HG02938 (cell line): ENCODE measurements around the gene THAP2.
"Not testable (repeated sequence)": the region's sequence is repeated elsewhere in the genome, so short reads cannot be mapped to it uniquely, and the experiment has no call there.

Experiments used
- ATAC-seq: cut with Tn5 transposase; IDR thresholded peaks from one replicate; pipeline ENCODE4 v1.9.1; 2021; ENCODE audit warnings: mild to moderate bottlenecking, moderate library complexity; ENCODE audit not compliant: unreplicated experiment

Gene THAP2

DNA sequence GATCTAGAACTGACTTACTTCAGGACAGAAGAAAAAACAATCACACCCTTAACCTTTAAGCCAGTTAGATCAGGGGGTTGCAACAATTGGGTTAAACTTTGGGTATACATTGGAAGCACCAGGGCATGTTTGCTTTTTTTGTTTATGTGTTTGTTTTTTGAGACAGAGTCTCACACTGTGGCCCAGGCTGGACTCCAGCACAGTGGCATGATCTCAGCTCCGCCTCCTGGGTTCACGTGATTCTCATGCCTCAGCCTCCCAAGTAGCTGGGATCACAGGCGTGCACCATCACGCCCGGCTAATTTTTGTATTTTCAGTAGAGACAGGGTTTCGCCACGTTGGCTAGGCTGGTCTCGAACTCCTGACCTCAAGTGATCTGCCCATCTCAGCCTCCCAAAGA, 38.1 kb downstream of the THAP2 start:
- not testable (repeated sequence) for ATAC-seq

DNA sequence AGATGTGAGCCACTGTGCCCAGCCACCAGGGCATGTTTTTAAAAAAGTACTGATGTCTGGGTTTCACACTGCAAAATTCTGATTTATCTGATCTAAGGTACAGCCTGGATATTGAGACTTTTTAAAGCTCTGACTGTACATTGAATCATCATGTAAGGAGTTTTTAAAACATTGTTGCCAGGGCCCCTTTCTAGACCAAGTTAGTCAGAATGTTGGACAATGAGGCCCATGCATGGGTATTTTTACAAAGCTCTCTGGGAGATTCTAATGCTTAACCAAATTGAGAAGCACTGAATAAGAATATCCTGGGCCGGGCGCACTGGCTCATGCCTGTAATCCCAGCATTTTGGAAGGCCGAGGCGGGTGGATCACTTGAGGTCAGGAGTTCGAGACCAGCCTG, 38.5 kb downstream of the THAP2 start:
- ATAC-seq = no peak

DNA sequence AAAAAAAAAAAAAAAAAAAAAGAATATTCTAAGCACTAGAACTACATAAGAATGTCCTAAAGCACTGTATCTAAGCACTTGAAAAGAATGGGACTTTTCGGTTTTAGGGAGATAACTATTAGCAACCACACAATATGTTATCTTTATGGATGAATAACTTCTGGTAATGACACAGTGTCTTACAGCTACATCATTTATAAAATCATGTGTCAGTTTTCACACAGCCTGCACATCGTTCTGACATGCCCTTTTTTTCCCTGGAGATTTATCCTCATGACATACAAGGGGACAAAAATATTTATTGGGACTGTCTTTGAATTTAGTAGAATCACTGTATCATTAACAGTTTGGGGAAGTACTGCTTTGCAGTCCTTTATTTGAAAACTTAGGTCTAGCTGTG, 39.1 kb downstream of the THAP2 start:
- ATAC-seq = no peak

DNA sequence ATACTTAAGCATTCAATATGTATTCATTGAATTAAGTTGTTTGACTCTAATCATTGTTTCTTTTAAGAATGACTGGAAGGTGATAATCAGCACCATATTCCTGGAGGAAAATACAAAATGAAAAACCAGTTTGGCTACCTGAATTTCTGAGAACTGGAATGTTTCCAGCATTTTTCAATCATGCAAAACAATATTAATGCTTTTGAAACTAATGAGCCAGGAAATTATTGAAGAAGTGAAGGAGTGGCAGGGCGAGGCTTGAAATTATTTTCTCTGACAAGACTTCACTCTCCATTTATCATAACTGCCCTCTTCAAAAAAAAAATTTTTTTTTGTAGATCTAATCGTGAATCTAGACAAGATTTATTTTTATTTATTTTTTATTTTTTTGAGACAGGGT, 40.8 kb downstream of the THAP2 start:
- ATAC-seq = no peak

DNA sequence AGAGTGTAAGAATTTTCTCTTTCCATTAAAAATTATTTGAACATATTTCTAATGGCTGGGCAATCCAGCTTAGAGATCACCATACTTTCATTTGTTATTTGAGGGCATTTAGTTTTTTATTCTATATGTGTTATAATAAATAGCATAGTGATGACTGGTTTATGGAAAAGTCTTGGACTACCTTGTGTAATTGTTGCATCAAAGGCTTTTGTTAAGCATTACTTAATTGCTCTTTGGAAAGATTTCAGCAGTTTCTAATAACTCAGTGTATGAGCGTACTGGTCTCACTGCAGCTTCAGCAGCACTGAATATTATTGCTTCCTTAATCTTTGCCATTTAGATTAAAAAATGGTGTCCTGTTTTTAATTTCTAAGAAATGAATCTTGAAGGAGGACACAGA, 44.6 kb downstream of the THAP2 start:
- no peak for ATAC-seq

DNA sequence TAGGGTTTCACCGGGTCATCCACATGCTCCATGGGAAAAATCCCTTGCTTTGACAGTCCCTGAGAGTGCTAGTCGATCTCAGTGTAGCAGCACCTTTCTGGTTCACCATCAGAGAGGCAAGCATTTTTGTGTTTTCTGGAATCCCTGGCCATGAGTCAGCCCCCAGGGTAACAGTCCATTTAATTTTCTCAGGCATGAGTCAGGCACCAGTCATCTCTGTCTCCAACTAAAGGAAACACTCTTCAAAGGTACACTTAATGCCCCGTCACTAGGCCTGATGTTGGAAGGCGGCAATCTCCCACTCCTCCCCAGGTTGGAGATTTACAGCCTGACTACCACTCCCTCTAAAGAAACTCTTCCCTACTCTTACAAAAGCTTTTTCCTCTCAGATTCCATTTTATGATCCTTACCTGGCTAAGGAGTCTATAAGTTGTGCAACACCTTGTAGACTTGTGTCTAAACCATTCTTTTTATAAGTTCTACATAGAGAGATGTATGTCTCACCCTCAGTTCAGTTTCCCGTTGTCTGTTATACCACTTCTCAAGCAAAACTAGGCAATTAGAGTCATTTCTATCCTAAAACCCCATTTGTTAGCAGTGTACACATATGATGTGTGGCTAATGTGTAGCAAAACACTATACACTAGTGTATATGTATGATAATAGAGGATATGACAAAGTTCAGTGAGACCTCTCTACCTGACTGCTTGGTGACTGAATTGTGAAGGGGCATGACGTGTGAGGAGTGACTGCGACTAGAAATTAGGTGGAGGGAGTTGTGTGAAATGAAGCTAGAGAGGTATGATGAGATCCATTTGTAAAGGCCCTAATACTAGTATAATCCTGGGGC, 46.4 kb downstream of the THAP2 start:
- no peak for ATAC-seq

DNA sequence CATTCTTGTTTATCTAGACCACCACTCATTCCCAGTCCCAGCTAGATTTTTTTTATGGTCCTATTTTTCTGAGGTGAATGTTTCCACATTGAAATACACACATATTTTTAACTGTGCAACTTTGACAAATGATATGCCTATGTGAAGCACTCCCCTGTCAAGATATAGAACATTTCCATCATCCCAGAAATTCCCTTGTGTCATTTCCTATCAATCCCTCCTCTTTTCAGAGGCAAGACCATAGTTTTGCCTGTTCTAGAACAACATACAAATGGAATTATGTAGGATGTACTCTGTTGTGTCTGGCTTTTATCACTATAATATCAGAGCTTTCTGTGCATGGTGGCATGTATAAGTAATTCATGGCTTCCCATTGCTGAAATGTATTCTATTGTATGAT, 54.5 kb downstream of the THAP2 start:
- no peak for ATAC-seq

DNA sequence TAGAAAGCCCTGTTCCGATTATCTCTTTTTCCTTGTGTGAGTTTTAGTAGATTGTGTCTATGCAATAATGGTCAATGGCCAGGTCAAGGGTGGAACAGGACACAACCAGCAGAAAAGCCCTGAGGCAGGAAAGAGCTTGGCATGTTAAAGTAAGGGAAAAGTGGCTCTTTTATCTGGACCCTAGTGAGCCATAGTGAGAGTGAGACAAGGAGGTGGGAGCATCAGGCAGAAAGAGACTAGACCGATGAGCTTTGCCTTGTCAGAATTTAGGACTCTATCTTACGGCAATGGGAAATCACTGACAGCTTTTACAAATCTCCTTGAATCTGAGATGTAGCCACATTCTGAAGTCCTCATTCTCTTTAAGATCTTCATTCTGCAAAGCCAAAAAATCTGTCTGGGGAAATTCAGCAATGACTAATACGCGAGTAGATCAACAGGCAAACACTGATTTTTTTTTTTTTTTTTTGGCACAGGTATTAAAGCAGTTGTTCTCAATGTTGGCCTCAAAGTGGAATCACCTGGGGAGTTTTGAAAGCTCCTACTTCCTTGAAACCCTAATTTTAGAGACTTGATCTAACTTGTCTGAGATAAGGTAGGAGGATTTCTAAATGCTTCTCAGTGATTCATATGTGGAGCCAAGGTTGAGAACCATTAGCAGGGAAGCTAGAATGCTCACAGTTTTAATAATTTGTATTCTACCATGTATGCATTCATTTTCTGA, 55.7 kb downstream of the THAP2 start:
- no peak for ATAC-seq

DNA sequence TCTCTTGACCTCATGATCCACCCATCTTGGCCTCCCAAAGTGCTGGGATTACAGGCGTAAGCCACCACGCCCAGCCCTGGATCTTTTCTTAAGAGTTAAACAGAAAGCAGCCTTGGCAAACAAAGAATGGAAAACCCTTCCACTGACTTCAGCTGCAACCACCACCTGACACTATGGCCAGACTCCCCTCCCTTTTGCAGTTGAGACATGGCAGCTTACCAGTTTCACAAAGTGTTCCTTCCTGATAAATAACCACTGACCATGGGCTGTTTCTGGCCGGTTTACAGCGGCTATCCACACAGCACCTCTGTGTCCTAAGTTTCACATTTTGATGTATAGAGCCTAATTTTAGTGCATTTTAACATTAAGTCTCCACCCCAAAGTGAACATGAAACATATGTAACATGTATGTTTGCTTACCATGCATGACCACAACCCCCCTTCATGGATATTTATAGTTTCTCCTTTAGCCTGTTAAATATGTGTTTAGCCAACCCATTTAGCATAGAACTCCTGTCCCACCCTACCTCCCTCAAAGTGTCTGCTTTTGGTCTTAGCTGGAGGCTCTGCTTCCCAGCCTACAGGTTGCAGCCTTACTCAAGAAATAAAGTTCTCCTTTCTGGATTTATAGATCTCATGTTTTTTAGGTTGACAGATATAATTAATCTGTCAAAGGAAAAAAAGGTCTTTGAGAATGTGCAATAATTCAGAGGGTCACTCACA, 57.8 kb downstream of the THAP2 start:
- ATAC-seq = no peak

DNA sequence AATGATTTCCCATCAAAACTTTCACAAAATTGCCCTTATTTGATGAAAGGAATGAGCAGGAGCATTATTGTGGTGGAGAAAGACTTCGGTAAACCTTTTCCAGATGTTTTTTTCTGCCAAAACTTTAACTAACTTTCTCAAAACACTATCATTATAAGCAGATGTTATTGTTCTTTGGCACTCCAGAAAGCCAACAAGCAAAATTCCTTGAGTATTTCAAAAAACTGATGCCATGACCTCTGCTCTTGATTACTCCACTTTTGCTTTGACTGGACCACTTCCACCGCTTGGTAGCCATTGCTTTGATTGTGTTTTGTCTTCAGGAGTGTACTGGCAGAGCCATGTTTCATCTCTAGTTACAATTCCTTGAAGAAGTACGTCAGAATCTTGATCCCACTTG, 60.9 kb downstream of the THAP2 start:
- no peak for ATAC-seq

DNA sequence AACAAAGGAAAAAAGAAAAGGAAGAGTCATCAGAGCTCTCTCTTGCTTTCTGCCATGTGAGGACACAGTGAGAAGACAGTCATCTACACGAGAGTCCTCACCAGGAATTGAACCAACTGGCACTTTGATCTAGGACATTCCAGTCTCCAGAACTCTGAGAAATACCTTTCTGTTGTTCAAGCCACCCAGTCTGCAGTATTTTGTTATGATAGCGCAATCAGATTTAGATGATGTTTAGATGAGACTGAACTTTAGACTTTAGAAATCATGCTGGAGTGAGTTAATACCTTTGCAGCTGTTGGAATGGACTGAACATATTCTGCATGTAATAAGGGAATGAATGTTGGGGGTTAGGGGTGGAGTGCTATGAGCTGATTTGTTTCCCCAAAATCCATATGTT, 62.4 kb downstream of the THAP2 start:
- ATAC-seq = no peak

DNA sequence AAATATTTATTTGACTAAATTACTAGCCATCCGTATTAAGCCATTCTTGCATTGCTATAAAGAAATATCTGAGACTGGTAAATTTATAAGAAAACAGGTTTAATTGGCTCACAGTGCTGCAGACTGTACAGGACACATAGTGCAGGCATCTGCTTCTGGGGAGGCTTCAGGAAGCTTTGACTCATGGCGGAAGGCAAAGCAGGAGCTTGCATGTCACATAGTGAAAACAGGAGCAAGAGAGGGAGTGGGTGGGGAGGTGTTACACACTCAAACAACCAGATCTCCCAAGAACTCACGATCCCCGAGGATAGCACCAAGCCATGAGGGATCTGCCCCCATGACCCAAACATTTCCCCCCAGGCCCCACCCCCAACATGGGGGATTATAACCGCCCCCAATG, 63.9 kb downstream of the THAP2 start:
- ATAC-seq = no peak
